ENCODE data around the gene VPS18. TPM values are rescaled to one million over a fixed set of nuclear protein-coding genes. Genes with fewer than 3 reads are reported as not detected.

VPS18 gene
- total RNA-seq, 2 donors from 2014 or later, result 18.3 to 19.2 TPM

DNA sequence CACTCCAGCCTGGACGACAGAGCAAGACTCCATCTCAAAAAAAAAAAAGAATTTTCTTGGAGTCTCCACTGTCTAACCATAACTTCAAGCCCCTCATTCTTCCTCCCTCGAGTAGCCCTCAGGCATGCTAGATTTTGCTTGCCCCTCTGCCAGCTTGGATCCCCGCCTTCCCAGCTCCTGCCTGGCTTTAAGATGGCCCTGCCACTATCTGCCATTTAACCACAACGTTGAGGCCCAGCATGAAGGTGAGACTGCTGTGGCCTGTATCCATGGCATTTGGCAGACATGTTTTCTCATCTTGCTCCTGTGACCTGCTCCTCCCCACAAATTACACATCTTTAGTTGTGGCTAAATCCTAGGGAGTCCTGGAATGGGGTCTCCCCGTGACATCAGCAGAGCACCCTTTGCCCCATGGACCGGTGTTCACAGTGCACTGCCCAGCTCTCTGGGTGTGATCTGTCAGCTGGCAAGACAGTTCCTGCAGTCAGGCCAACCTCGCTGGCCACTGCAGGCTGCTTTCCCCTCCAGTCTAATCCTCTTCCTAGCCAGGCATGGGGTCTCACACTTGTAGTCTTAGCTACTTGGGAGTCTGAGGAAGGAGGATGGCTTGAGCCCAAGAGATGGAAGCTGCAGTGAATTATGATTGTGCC, 10.4 kb downstream of the VPS18 start:
- Histone ChIP-seq H3K4me1 (peaks cover 18% of the 10 kb centered on the region), H3K36me3 (peaks cover 12% of the 10 kb centered on the region), H3K9me3 (no peaks in the 10 kb centered on the region), H3K27me3 (no peaks in the 10 kb centered on the region), H3K27ac (peak overlapping the region; percentile 79), H3K4me3 (no peak overlapping the region), H3K9ac (ENCODE audit: low read depth in 2 of 2, low read length in 2 of 2) (no peak overlapping the region)
- TF ChIP-seq CTCF (IDR thresholded peaks at IDR 0.05), result no peak
- no peak for DNase-seq
- intact Hi-C loops (cut with DNase I), result loop anchor here (5.0 kb wide), 2 partner anchors 38 to 283 kb away; no protein-coding TSS in a partner anchor

DNA sequence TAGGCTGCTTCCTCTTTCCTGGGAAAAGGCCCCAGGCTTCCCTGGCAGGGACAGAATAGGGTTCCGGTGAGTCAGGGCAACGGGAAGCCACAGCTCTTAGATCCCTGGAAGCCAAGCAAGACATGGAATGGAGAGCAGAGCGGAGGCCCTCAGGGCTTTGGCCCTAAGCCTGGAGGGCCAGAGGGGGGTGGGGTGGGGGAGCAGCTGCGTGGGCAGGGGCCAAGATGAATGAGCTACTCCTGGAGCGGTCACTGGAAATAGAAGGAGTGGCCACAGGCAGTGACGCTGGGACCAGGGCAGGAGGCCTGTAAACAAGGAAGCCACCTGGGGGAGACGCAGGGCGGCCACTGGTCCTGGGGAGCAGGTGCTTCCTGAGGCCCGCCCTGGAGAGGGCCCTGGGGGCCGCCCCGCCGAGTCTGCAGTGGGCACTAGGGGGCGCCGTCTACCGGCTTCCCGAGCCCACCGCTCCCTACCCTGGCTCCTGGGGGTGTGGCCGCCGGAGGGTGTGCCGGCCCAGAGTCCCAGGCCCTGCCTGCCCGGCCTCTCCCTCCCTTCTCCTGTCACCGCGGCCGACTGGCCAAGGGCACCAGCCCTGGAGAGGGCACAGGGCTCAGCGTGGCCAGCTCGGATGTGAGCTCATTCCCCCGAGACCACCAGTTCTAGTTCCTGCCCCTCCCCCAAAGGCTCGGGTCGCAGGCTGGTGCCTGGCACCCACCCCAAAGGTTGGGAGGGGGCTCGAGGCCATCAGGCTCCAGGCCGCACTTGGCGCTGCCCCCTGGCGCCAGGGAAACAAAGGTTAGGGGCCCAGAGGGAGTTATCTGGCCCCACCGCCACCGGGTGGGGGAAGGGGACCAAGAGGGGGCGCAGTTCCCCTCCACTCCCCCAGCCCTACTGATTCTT, 12.1 kb downstream of the VPS18 start:
- H3K27ac ChIP-seq, result peak overlapping the region; percentile 79
- H3K4me3 ChIP-seq, result peak overlapping the region; percentile 22
- H3K36me3 ChIP-seq, result no peaks in the 10 kb centered on the region
- no peaks in the 10 kb centered on the region for H3K9me3 ChIP-seq
- no peaks in the 10 kb centered on the region for H3K27me3 ChIP-seq
- TF ChIP-seq CTCF (IDR thresholded peaks at IDR 0.05), result peak; percentile 93
- H3K4me1 ChIP-seq, result peaks cover 18% of the 10 kb centered on the region
- DNase-seq, result peak; percentile 95
- H3K9ac ChIP-seq (ENCODE audit: low read depth in 2 of 2, low read length in 2 of 2), result peak overlapping the region; percentile 86 to 89
- intact Hi-C loops (cut with DNase I), result loop anchor here (2.0 to 5.0 kb wide), 2 partner anchors 36 to 114 kb away; no protein-coding TSS in a partner anchor

DNA sequence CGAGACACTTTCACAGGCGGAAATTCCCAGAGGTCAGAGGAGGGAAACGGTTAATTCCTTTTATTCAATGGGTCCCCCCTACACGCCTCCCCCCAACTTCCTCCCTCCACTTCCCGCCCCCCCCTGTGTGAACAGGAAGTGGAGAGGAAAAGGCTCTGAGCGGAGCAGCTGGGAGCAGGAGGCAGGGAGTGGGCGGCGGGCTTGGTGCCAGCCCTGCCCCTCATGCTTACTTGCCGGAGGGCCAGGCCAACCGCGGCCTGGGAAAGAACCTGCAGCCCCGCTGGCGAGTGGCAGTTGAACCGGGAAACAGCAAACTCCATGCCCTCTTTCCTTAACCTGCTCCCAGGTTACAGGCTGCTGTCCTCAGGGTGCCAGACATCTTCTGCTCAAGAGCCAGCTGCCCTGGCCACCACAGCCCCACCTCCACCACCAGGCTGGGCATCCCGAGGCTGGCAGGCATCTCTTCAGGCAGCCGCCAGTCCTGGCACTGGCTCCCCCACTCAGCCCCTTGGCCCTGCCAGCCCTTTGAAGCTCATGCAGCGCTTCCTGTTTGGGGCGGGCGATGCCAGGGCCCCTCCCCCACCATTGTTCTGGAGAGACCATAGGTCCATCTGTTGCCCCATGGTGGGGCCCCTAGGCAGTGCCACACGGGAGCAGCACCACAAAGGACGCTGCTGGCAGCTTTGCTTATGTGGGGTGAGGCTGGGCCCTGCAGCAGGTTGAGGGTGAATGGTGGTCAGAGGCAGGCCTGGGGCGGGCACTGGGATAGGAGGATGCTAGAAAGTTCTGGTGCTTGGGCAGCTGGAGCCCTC, 12.9 kb downstream of the VPS18 start:
- peak overlapping the region; percentile 22 for H3K4me3 ChIP-seq
- no peak for TF ChIP-seq CTCF (IDR thresholded peaks at IDR 0.05)
- no peaks in the 10 kb centered on the region for H3K36me3 ChIP-seq
- H3K27ac ChIP-seq, result peak overlapping the region; percentile 79
- peak overlapping the region; percentile 86 to 89 for H3K9ac ChIP-seq (ENCODE audit: low read depth in 2 of 2, low read length in 2 of 2)
- no peaks in the 10 kb centered on the region for H3K9me3 ChIP-seq
- peak; percentile 80 for DNase-seq
- intact Hi-C loops (cut with DNase I), result loop anchor here (2.0 to 5.0 kb wide), 2 partner anchors 35 to 114 kb away; no protein-coding TSS in a partner anchor
- H3K4me1 ChIP-seq, result peaks cover 18% of the 10 kb centered on the region
- no peaks in the 10 kb centered on the region for H3K27me3 ChIP-seq

DNA sequence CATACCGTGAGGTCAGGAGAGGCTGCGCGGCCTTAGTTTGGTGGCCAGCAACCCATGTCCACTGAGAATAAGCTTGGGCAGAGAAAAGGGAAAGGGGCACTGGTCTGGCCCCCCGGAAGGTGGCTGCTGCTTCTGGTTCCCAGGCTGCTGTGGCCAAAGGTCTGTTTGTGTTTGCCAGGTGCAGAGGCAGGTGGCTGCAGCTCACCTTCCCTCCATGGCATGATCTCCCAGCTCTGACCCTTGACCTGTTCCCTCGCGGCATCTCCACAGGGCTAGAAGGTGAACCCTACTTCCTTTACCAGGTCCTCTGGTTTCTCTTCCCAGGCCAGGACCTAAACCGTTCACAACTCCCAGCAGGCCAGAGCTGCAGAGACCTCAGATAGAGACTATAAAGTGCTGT, 13.8 kb downstream of the VPS18 start:
- peak; percentile 72 for DNase-seq
- no peaks in the 10 kb centered on the region for H3K36me3 ChIP-seq
- no peak for TF ChIP-seq CTCF (IDR thresholded peaks at IDR 0.05)

More for the DNA sequence above, 13.8 kb downstream of the VPS18 start:
- intact Hi-C loops (cut with DNase I), result loop anchor here (5.0 kb wide), 1 partner anchor 34 kb away; no protein-coding TSS in a partner anchor
- H3K4me1 ChIP-seq, result peaks cover 18% of the 10 kb centered on the region
- H3K27ac ChIP-seq, result peak overlapping the region; percentile 79
- no peak overlapping the region for H3K4me3 ChIP-seq
- H3K9ac ChIP-seq (ENCODE audit: low read depth in 2 of 2, low read length in 2 of 2), result peak overlapping the region; percentile 1 to 86
- H3K9me3 ChIP-seq, result no peaks in the 10 kb centered on the region
- H3K27me3 ChIP-seq, result no peaks in the 10 kb centered on the region

Measured in colonic mucosa (tissue), 4 donors.